PC-9 (cell line): ENCODE data around the gene SLC9A9. TPM values are rescaled to one million over a fixed set of nuclear protein-coding genes. Genes with fewer than 3 reads are reported as not detected.

ENCODE experiments used
- BruUV-seq: library from RNA; stranded (reverse); fragments of 400-500 nt; replicated peaks from 2 replicates; lab custom pipeline; 2021; lab: Mats Ljungman, UMichigan
- CTCF ChIA-PET: fragments of 300-600 bp; sonication (Branson Sonifier 250); formaldehyde crosslinking; loops from one replicate; lab custom pipeline; 2022; ENCODE audit warnings: antibody characterized with exemption; lab: Charles Lee
- POLR2A ChIA-PET: fragments of 300-600 bp; sonication (Branson Sonifier 250); formaldehyde crosslinking; loops from one replicate; lab custom pipeline; 2022; ENCODE audit warnings: antibody characterized with exemption; ENCODE audit not compliant: unreplicated experiment; lab: Charles Lee
- DNase-seq, 2 experiments: peaks; one replicate each; pipeline versions ENCODE4 v3.0.0 to v3.0.0-alpha.2; 2015 to 2022; ENCODE audit warnings: mixed read lengths in 1 of 2
- H2AFZ ChIP-seq: fragments of 200-600 bp; sonication (generic); 2 replicates; pipeline ENCODE4 v1.8.1; 2017; ENCODE audit warnings: antibody characterized with exemption
- H3F3A ChIP-seq: fragments of 200-600 bp; sonication (generic); 2 replicates; pipeline ENCODE4 v1.8.1; 2017; ENCODE audit warnings: antibody characterized with exemption, mild to moderate bottlenecking, low read depth; ENCODE audit not compliant: insufficient read depth
- H3K27ac ChIP-seq: fragments of 200-600 bp; sonication (generic); 2 replicates; pipeline ENCODE4 v1.6.1; 2016; ENCODE audit warnings: mixed run types
- H3K27me3 ChIP-seq: fragments of 200-600 bp; sonication (generic); 2 replicates; pipeline ENCODE4 v1.6.1; 2016; ENCODE audit warnings: low read depth, mixed run types; ENCODE audit not compliant: insufficient read depth
- H3K36me3 ChIP-seq: fragments of 200-600 bp; sonication (generic); 2 replicates; pipeline ENCODE4 v1.6.1; 2016; ENCODE audit warnings: low read depth, mixed run types
- H3K4me1 ChIP-seq: fragments of 200-600 bp; sonication (generic); replicated peaks from 2 replicates; pipeline ENCODE4 v1.6.1; 2016; ENCODE audit warnings: mixed run types; ENCODE audit not compliant: insufficient read depth
- H3K4me2 ChIP-seq: fragments of 200-600 bp; sonication (generic); 2 replicates; pipeline ENCODE4 v1.6.1; 2017; ENCODE audit warnings: mixed run types
- H3K4me3 ChIP-seq: fragments of 200-600 bp; sonication (generic); 2 replicates; pipeline ENCODE4 v1.6.1; 2016; ENCODE audit warnings: mixed run types
- H3K79me2 ChIP-seq: fragments of 200-600 bp; sonication (generic); 2 replicates; pipeline ENCODE4 v1.6.1; 2017; ENCODE audit warnings: low read depth, mixed run types
- H3K9me2 ChIP-seq: fragments of 200-600 bp; sonication (generic); 2 replicates; pipeline ENCODE4 v1.8.1; 2017; ENCODE audit warnings: mild to moderate bottlenecking; ENCODE audit not compliant: insufficient read depth
- H3K9me3 ChIP-seq: fragments of 200-600 bp; sonication (generic); 2 replicates; pipeline ENCODE4 v1.8.1; 2016; ENCODE audit warnings: low read depth; ENCODE audit not compliant: insufficient read depth
- H4K20me1 ChIP-seq: fragments of 200-600 bp; sonication (generic); 2 replicates; pipeline ENCODE4 v1.8.1; 2017; ENCODE audit not compliant: insufficient read depth
- EZH2 ChIP-seq: fragments of 200-600 bp; sonication (generic); IDR thresholded peaks from 2 replicates; pipeline ENCODE4 v1.8.0; 2017; ENCODE audit warnings: antibody characterized with exemption, low read depth
- intact Hi-C: fragments of 100-400 bp; cut with micrococcal nuclease; formaldehyde crosslinking; loops from one replicate; pipeline ENCODE4 v1.10.0; 2022; ENCODE audit not compliant: unreplicated experiment
- total RNA-seq: library from RNA; stranded (reverse); gene quantifications from 2 replicates; pipeline ENCODE4 v1.2.3, GENCODE V29; 2021
- TF ChIP-seq, protein P1 (sequence below): fragments of 200-600 bp; sonication (generic); conservative IDR thresholded peaks from 2 replicates; pipeline ENCODE4 v1.6.1; 2017; ENCODE audit warnings: mixed run types, antibody characterized with exemption, mild to moderate bottlenecking, moderate library complexity

The SLC9A9 gene
- total RNA-seq, 1 experiment from 2014 or later, result 1.7 TPM

DNA sequence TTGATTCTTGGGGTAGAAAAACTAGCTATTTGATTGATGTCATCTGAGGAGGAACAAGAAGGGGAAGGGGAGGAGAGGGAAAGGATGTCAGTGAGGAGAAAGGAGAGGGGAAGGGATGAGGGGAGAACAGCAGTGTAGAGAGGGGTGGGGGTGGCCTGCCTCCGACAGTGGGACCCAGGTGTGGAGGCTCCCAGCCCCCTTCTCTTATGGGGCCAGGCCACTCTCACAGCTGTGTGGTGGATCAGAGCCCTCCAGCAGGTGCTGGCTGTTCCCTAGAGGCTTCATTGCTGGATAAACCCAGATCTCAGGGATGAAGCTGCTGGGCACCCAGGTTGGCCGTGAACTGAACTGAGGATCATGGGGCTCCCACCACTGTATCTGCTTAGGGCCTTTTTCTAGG lies 464.2 kb downstream of the SLC9A9 start:
- intact Hi-C loops, result no loop called here
- H3K4me1 ChIP-seq, result no peaks in the 10 kb centered on the region
- H3K36me3 ChIP-seq, result no peaks in the 10 kb centered on the region
- H3F3A ChIP-seq, result no peaks in the 10 kb centered on the region
- no peaks in the 10 kb centered on the region for H3K27me3 ChIP-seq
- no TSS peak for BruUV-seq
- no peak for DNase-seq
- no peaks in the 10 kb centered on the region for H3K79me2 ChIP-seq
- H3K27ac ChIP-seq, result no peak overlapping the region
- ChIA-PET POLR2A (no interaction called here), CTCF (no interaction called here)
- H3K4me2 ChIP-seq, result no peak overlapping the region
- no peaks in the 10 kb centered on the region for H3K9me2 ChIP-seq
- no peaks in the 10 kb centered on the region for H4K20me1 ChIP-seq
- H2AFZ ChIP-seq, result no peak overlapping the region
- TF ChIP-seq EZH2, result no peak
- TF ChIP-seq, protein P1, sequence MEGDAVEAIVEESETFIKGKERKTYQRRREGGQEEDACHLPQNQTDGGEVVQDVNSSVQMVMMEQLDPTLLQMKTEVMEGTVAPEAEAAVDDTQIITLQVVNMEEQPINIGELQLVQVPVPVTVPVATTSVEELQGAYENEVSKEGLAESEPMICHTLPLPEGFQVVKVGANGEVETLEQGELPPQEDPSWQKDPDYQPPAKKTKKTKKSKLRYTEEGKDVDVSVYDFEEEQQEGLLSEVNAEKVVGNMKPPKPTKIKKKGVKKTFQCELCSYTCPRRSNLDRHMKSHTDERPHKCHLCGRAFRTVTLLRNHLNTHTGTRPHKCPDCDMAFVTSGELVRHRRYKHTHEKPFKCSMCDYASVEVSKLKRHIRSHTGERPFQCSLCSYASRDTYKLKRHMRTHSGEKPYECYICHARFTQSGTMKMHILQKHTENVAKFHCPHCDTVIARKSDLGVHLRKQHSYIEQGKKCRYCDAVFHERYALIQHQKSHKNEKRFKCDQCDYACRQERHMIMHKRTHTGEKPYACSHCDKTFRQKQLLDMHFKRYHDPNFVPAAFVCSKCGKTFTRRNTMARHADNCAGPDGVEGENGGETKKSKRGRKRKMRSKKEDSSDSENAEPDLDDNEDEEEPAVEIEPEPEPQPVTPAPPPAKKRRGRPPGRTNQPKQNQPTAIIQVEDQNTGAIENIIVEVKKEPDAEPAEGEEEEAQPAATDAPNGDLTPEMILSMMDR, result no peak
- H3K9me3 ChIP-seq, result no peaks in the 10 kb centered on the region; the same call in 1 of the 2 replicates
- no peak overlapping the region for H3K4me3 ChIP-seq

DNA sequence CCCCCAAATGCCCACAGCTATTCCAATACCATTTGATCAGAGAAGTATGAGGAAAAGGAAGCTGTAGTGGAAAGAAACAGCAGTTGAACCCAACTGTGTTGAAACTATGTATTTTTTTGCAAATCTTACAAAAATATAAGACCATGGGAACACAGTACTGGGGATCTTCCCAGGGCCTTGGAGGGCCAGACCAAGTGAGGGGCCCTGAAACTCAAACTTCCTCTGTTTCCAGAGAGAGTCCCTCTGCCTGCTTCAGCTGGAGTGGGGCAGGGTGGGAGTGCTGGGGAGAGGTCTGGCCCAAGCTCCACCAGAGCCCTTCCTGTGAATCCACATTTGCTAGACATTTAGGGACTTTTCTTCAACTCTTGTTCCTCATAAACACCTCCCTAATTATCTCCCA lies 464.8 kb downstream of the SLC9A9 start:
- Histone ChIP-seq H3K9me3 (no peaks in the 10 kb centered on the region; the same call in 1 of the 2 replicates), H3K27me3 (no peaks in the 10 kb centered on the region), H3F3A (no peaks in the 10 kb centered on the region), H3K36me3 (no peaks in the 10 kb centered on the region), H2AFZ (no peak overlapping the region), H3K4me3 (no peak overlapping the region), H3K4me1 (no peaks in the 10 kb centered on the region), H3K27ac (no peak overlapping the region), H3K9me2 (no peaks in the 10 kb centered on the region), H4K20me1 (no peaks in the 10 kb centered on the region), H3K4me2 (no peak overlapping the region), H3K79me2 (no peaks in the 10 kb centered on the region)
- TF ChIP-seq, protein P1, result no peak
- no peak for TF ChIP-seq EZH2
- no peak for DNase-seq
- no TSS peak for BruUV-seq
- ChIA-PET CTCF (no interaction called here), POLR2A (no interaction called here)
- intact Hi-C loops, result no loop called here

DNA sequence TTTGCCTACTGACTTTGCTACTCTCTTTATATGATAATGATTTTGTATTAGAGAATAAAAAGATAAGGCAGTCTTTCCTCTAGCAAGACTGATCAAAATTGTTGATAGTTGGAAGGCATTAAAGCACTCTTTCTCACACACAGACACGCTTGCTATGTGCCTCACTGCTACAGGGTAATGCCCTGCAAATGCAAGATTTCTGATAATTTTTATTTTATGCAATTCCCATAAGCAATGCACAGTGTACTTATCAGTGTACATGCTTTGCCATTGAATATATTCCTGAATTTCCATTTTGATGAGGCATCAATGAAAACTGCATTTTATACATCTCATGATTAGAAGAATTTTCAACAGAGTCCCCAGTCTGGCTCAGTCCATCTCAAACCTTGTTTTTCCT lies 465.5 kb downstream of the SLC9A9 start:
- no peaks in the 10 kb centered on the region for H3F3A ChIP-seq
- H3K9me3 ChIP-seq, result no peaks in the 10 kb centered on the region; the same call in 1 of the 2 replicates
- POLR2A ChIA-PET, result no interaction called here
- no peak overlapping the region for H3K4me3 ChIP-seq
- no TSS peak for BruUV-seq
- intact Hi-C loops, result no loop called here
- H3K27ac ChIP-seq, result no peak overlapping the region
- no peaks in the 10 kb centered on the region for H3K27me3 ChIP-seq
- CTCF ChIA-PET, result no interaction called here
- no peaks in the 10 kb centered on the region for H3K36me3 ChIP-seq
- H2AFZ ChIP-seq, result no peak overlapping the region
- DNase-seq, result no peak
- no peaks in the 10 kb centered on the region for H3K79me2 ChIP-seq
- H3K4me2 ChIP-seq, result no peak overlapping the region
- TF ChIP-seq EZH2, result no peak
- TF ChIP-seq, protein P1, result no peak
- H3K4me1 ChIP-seq, result no peaks in the 10 kb centered on the region
- H3K9me2 ChIP-seq, result no peaks in the 10 kb centered on the region
- no peaks in the 10 kb centered on the region for H4K20me1 ChIP-seq
